ENCODE results near the gene CFAP100. TPM values are rescaled to one million over a fixed set of nuclear protein-coding genes. Genes with fewer than 3 reads are reported as not detected.

CFAP100 gene
- total RNA-seq, 1 experiment from 2014 or later: not detected

- TF ChIP-seq EZH2 (IDR thresholded peaks at IDR 0.05; ENCODE audit: low read depth) (no peak), CTCF (conservative IDR thresholded peaks at IDR 0.05) (no peak)
- no peak overlapping the region for H2AFZ ChIP-seq
- no peaks in the 10 kb centered on the region for H3K9me2 ChIP-seq (ENCODE audit: insufficient read depth)
- H3F3A ChIP-seq (ENCODE audit: insufficient read depth, low read depth): no peaks in the 10 kb centered on the region
- H3K36me3 ChIP-seq (ENCODE audit: low read depth): no peaks in the 10 kb centered on the region
- ChIA-PET POLR2A (ENCODE audit: unreplicated experiment) (no interaction called here), CTCF (no interaction called here)
- no peaks in the 10 kb centered on the region for H4K20me1 ChIP-seq (ENCODE audit: insufficient read depth)
- no TSS peak for BruUV-seq (replicated peaks)
- no peak overlapping the region for H3K4me3 ChIP-seq
- no peaks in the 10 kb centered on the region for H3K9me3 ChIP-seq (ENCODE audit: insufficient read depth, low read depth)
- H3K79me2 ChIP-seq (ENCODE audit: low read depth): no peaks in the 10 kb centered on the region
- intact Hi-C loops (cut with micrococcal nuclease; ENCODE audit: unreplicated experiment): loop anchor here (10.0 kb wide), 1 partner anchor 93 kb away; no protein-coding TSS in a partner anchor
- no peak for DNase-seq
- H3K4me2 ChIP-seq: peak overlapping the region; percentile 73; the same call in 1 of the 2 replicates
- H3K27me3 ChIP-seq (ENCODE audit: insufficient read depth, low read depth): peaks cover 31% of the 10 kb centered on the region
- no peak overlapping the region for H3K27ac ChIP-seq
- no peaks in the 10 kb centered on the region for H3K4me1 ChIP-seq (replicated peaks; ENCODE audit: insufficient read depth)
Measured at GRCh38 chr3:126358038-126358815, 36.5 kb upstream of the CFAP100 start.

- CTCF ChIA-PET: no interaction called here
- no peak overlapping the region for H3K4me2 ChIP-seq
Measured at GRCh38 chr3:126358816-126359181, 35.9 kb upstream of the CFAP100 start.

GRCh38 chr3:126360046-126360713 is 34.5 kb upstream of the CFAP100 start:
- no peak overlapping the region for H2AFZ ChIP-seq
- intact Hi-C loops (cut with micrococcal nuclease; ENCODE audit: unreplicated experiment): no loop called here
- ChIA-PET POLR2A (ENCODE audit: unreplicated experiment) (no interaction called here), CTCF (no interaction called here)
- no peaks in the 10 kb centered on the region for H3K4me1 ChIP-seq (replicated peaks; ENCODE audit: insufficient read depth)
- no peak overlapping the region for H3K4me2 ChIP-seq
- no peaks in the 10 kb centered on the region for H3K9me2 ChIP-seq (ENCODE audit: insufficient read depth)
- no peaks in the 10 kb centered on the region for H3K9me3 ChIP-seq (ENCODE audit: insufficient read depth, low read depth)
- BruUV-seq (replicated peaks): no TSS peak
- peaks cover 31% of the 10 kb centered on the region for H3K27me3 ChIP-seq (ENCODE audit: insufficient read depth, low read depth)
- no peak for DNase-seq
- no peaks in the 10 kb centered on the region for H3F3A ChIP-seq (ENCODE audit: insufficient read depth, low read depth)
- no peaks in the 10 kb centered on the region for H3K79me2 ChIP-seq (ENCODE audit: low read depth)
- H4K20me1 ChIP-seq (ENCODE audit: insufficient read depth): no peaks in the 10 kb centered on the region
- no peaks in the 10 kb centered on the region for H3K36me3 ChIP-seq (ENCODE audit: low read depth)
- TF ChIP-seq CTCF (conservative IDR thresholded peaks at IDR 0.05): no peak
- no peak for TF ChIP-seq EZH2 (IDR thresholded peaks at IDR 0.05; ENCODE audit: low read depth)
- H3K4me3 ChIP-seq: no peak overlapping the region
- H3K27ac ChIP-seq: no peak overlapping the region

More at GRCh38 chr3:126358816-126359181, 35.9 kb upstream of the CFAP100 start:
- Histone ChIP-seq H2AFZ (no peak overlapping the region), H4K20me1 (ENCODE audit: insufficient read depth) (no peaks in the 10 kb centered on the region), H3K36me3 (ENCODE audit: low read depth) (no peaks in the 10 kb centered on the region), H3K9me2 (ENCODE audit: insufficient read depth) (no peaks in the 10 kb centered on the region), H3F3A (ENCODE audit: insufficient read depth, low read depth) (no peaks in the 10 kb centered on the region), H3K79me2 (ENCODE audit: low read depth) (no peaks in the 10 kb centered on the region), H3K27ac (no peak overlapping the region), H3K9me3 (ENCODE audit: insufficient read depth, low read depth) (no peaks in the 10 kb centered on the region), H3K4me1 (replicated peaks; ENCODE audit: insufficient read depth) (no peaks in the 10 kb centered on the region), H3K27me3 (ENCODE audit: insufficient read depth, low read depth) (peaks cover 31% of the 10 kb centered on the region), H3K4me3 (no peak overlapping the region)
- BruUV-seq (replicated peaks): no TSS peak
- TF ChIP-seq CTCF (conservative IDR thresholded peaks at IDR 0.05): no peak
- no peak for TF ChIP-seq EZH2 (IDR thresholded peaks at IDR 0.05; ENCODE audit: low read depth)
- intact Hi-C loops (cut with micrococcal nuclease; ENCODE audit: unreplicated experiment): loop anchor here (10.0 kb wide), 1 partner anchor 94 kb away; no protein-coding TSS in a partner anchor
- DNase-seq: no peak
- POLR2A ChIA-PET (ENCODE audit: unreplicated experiment): no interaction called here

Measured in PC-9 (cell line).